Left kidney (tissue), 2 donors: ENCODE data around the gene NLRC5. TPM values are rescaled to one million over a fixed set of nuclear protein-coding genes. Genes with fewer than 3 reads are reported as not detected.
"Not testable (repeated sequence)": the region's sequence is repeated elsewhere in the genome, so short reads cannot be mapped to it uniquely, and the experiment has no call there.

Experiments
- DNase-seq: peaks from one replicate; pipeline ENCODE4 v3.0.0-alpha.2; 2013
- polyA plus RNA-seq: library from polyadenylated mRNA; unstranded; fragments of 120-200 nt; gene quantifications from one replicate; pipeline ENCODE4 v1.2.1, GENCODE V29; 2013; ENCODE audit not compliant: insufficient read length

The NLRC5 gene
- polyA plus RNA-seq, 1 donor, result 5.3 TPM

GRCh38 chr16:57102888-57103851 lies 113.8 kb downstream of the NLRC5 start:
- DNase-seq, result no peak

- DNase-seq, result no peak
Observed at GRCh38 chr16:57104706-57105105, 115.3 kb downstream of the NLRC5 start.

DNA sequence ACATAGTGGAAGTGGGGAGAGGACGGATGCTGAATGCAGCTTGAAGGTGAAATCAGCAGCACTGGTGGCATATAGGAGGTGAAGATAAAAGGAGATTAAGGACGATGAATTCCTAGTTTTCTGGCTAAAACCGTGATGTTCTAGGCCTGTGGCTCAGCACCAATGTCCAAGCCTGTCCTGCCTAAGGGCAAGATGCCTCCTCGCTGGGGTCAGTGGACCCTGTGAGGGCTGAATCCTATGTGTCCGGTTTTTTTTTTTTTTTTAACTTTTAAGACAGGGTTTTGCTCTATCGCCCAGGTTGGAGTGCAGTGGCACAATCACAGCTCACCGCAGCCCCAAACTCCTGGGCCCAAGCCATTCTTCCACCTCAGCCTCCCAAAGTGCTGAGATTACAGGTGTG lies 115.8 kb downstream of the NLRC5 start:
- DNase-seq, result no peak

DNA sequence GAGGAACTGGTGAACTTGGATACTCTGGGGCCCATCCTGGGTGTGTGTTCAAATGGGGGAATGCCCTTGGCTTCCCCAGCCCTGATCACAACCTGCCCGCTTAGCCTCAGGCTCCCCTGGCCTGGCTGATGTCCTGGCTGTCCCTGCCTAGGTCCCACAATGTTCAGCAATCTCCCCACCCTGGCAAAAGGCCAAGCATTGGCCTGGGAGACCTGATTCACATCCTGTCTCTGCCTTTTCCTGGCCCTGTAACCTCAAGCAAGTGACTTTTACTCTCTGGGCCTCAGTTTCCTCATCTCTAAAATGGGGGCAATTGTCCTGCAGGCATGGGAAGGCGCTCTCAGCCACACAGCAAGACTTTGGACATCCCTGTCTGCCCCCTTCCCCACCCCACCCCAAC lies 117.4 kb downstream of the NLRC5 start:
- no peak for DNase-seq

- no peak for DNase-seq
Observed at GRCh38 chr16:57107321-57107922, 118.1 kb downstream of the NLRC5 start.

GRCh38 chr16:57108432-57108831 lies 119.1 kb downstream of the NLRC5 start:
- no peak for DNase-seq

- not testable (repeated sequence) for DNase-seq
Observed at GRCh38 chr16:57109259-57110105, 120.1 kb downstream of the NLRC5 start.

DNA sequence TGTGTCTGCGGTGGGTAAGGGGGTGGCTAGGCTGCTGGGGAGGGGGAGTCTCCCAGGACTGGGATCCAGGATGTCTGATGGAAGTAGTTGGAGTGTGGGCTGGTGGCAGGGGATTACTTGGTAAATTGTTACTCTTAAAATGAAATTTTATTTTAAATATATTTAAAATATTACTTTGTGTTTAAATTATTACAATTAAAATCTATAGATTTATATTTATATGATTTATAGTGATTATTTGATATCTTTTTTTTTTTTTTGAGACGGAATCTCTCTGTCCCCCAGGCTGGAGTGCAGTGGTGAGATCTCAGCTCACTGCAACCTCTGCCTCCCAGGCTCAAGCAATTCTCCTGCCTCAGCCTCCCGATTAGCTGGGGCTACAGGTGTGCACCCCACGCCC lies 121.6 kb downstream of the NLRC5 start:
- no peak for DNase-seq

DNA sequence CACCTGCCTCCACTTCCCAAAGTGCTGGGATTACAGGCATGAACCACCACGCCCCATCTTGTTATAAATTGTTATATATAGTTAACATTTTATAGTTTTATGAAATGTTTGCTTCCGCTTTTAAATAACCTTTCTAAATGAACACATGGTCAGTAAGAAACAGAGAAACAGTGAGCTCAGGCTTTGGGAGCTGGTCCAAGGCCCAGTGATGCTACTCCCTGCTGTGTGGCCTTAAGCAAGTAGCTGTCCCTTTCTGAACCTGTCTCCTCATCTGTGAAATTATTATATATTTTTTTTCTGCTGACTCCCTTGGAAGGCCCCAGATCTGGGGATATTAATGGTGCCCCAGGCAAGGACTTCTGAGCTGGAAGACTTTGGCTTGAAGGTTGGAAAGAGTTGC lies 122.1 kb downstream of the NLRC5 start:
- no peak for DNase-seq

- no peak for DNase-seq
Observed at GRCh38 chr16:57112403-57113041, 123.2 kb downstream of the NLRC5 start.

DNA sequence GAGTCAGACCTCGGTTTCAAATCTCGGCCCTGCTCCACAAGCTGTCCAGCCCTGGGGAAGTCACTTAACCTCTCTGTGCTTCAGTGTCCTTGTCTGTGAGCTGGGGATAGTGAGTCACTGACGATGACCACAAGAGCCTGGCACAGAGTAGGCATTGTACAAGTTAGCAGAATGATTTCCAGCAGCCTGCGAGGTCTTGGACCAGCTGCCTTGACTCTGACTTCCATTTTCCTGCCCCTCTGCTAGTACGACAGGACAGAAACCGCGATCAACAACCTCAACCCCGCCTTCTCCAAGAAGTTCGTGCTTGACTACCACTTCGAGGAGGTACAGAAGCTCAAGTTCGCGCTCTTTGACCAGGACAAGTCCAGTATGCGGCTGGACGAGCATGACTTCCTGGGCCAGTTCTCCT lies 123.7 kb downstream of the NLRC5 start:
- no peak for DNase-seq

- DNase-seq, result no peak
Observed at GRCh38 chr16:57113664-57114063, 124.3 kb downstream of the NLRC5 start.

GRCh38 chr16:57115168-57115513 lies 125.8 kb downstream of the NLRC5 start:
- DNase-seq, result no peak

- no peak for DNase-seq
Observed at GRCh38 chr16:57115514-57116182, 126.3 kb downstream of the NLRC5 start.

DNA sequence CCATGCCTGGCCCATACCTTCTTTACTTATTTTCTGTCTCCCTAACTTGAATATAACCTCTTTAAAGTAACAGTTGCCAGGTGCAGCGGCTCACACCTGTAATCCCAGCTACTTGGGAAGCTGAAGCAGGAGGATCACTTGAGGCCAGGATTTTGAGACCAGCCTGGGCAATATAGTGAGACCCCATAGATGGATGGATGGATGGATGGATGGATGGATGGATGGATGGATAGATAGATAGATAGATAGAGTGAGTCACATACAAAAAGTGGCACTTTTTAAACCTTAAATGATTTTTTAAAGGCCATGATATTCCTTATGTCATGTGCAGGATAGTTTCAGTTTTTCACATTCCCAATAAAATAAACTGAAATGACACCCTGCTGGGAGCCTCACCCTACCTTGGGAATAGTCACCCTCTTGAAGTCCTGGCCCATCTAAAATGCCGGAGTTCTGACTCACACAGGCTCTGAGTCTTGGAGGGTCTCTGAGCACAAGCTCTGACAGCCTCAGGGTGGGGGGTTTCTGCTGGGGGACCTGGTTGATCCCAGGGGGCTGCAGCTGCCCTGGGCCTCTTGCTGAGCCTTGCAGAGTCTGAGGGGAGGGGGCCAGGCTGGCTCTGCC lies 129.2 kb downstream of the NLRC5 start:
- DNase-seq, result no peak

DNA sequence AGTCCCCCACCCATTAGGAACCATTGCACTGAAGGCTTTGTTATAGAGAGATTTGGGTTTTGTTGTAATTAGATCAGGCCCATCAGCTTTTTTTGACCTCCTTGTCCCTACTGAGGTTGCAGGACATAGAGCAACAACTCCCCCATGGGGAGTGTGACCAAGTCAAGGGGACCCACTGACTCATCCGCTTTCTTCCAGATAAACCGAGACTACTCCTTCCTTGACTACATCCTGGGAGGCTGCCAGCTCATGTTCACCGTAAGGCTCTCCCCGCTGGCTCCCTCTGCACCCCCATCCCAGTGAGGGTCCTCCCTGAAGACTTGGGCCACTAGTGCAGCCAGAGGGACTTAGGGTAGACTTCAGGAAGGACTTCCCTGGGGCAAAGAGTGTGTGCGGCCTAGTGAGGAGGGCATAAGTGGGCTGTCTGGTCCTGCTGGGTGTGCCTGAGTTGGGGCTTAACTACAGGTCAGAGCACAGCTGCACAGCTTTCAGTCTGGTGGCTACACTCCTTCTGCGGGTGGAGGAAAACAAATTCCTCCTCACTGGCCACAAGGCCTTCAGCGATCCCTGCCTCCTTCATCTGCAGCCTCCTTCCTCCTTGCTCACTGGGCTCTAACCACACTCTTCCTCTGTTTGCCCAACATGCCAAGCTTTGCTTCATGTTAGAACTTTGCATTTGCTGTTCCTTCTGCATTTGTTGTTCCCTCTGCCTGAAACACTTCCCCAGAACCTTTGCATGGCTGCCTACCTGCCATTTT lies 134.0 kb downstream of the NLRC5 start:
- no peak for DNase-seq

GRCh38 chr16:57123974-57124674 lies 134.8 kb downstream of the NLRC5 start:
- no peak for DNase-seq

DNA sequence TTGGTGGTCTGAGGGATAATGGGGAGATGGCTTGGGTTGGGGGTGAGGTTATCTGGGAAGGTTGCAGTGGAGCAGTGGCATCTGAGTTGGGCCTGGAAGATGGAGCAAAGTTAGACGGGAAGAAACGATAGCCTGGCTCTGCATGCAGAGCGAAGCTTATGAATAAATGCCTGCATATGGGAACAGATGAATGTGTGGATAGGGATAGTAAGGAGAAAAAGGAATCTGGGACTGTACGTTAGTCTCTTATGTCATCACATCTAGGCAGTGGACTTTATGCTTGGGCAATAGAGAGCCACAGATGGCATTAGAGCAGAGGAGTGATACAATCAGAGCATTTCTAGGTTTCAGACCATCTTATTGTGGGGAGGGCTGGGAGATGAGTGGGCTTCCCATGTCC lies 136.0 kb downstream of the NLRC5 start:
- no peak for DNase-seq

DNA sequence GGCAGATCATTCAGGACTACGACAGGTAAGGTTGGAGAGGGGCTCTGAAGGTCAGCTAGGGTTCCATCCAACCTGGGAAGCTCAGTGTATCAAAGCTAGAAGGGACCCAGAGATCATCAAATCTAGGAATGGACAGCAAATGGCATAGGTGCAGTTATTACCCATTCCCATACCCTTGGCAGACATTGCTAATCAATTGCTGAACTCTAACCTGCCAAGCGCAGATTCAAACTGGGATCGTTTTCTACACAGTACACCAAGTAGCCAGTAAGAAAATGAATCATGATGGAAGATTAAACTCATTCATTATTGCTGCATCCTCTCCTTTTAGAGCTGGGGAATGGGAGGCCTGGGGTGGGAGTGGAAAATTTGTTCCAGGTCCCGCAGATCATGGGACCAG lies 136.6 kb downstream of the NLRC5 start:
- DNase-seq, result no peak

DNA sequence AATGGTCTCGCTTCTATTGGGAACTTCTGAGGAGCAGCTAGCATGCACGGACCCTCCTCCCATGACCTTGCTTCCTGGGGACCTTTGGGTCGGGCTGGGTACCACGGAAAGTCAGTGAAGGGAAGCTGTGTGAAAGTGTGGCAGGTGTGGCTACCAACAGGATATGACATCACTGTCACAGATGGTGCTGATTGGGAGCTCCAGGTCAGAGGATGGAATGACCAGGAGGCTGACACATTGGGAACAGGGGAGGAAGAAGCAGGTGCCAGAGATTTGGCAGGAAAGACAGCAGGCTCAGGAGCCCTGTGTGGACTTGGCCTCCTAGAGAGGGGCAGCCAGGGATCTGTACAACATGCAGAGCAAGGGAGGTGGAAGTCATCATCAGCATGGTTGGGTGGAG lies 137.1 kb downstream of the NLRC5 start:
- DNase-seq, result no peak
